ENCODE data around the gene NGEF. TPM values are rescaled to one million over a fixed set of nuclear protein-coding genes. Genes with fewer than 3 reads are reported as not detected.

The NGEF gene
- total RNA-seq, 1 donor from 2014 or later: 1.2 TPM

DNA sequence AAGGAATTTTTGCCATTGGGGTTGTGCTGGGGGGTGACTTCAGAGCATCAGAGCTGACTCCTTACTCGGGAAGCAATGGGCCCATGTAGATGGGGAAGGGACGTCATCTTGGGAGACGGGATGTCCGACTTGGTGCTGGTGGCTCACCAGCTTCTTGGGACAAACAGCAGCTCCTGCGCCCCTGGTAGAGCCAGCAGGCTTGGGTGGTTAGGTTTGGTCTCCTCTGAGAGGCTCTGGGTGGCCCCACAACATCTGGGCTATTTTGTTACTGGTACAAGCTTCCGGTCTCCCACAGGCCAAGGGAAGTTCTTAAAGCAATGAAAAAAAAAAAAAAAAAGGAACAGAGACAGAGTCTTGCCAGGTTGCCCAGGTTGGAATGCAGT is 1.8 kb downstream of the NGEF start:
- H3K27me3 Mint-ChIP-seq: no peaks in the 10 kb centered on the region
- no peaks in the 10 kb centered on the region for H3K36me3 Mint-ChIP-seq (ENCODE audit: insufficient read depth)
- TF ChIP-seq, protein P1, sequence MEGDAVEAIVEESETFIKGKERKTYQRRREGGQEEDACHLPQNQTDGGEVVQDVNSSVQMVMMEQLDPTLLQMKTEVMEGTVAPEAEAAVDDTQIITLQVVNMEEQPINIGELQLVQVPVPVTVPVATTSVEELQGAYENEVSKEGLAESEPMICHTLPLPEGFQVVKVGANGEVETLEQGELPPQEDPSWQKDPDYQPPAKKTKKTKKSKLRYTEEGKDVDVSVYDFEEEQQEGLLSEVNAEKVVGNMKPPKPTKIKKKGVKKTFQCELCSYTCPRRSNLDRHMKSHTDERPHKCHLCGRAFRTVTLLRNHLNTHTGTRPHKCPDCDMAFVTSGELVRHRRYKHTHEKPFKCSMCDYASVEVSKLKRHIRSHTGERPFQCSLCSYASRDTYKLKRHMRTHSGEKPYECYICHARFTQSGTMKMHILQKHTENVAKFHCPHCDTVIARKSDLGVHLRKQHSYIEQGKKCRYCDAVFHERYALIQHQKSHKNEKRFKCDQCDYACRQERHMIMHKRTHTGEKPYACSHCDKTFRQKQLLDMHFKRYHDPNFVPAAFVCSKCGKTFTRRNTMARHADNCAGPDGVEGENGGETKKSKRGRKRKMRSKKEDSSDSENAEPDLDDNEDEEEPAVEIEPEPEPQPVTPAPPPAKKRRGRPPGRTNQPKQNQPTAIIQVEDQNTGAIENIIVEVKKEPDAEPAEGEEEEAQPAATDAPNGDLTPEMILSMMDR (IDR thresholded peaks at IDR 0.05; ENCODE audit: unreplicated experiment): no peak
- no peak overlapping the region for H3K4me3 Mint-ChIP-seq (ENCODE audit: low read depth)
- H3K9me3 Mint-ChIP-seq (ENCODE audit: low read depth): peaks cover 4% of the 10 kb centered on the region
- no peak for DNase-seq (ENCODE audit: low spot score, unreplicated experiment)
- H3K4me1 Mint-ChIP-seq (ENCODE audit: low read depth): peaks cover 2% of the 10 kb centered on the region
- no peak overlapping the region for H3K27ac Mint-ChIP-seq

DNA sequence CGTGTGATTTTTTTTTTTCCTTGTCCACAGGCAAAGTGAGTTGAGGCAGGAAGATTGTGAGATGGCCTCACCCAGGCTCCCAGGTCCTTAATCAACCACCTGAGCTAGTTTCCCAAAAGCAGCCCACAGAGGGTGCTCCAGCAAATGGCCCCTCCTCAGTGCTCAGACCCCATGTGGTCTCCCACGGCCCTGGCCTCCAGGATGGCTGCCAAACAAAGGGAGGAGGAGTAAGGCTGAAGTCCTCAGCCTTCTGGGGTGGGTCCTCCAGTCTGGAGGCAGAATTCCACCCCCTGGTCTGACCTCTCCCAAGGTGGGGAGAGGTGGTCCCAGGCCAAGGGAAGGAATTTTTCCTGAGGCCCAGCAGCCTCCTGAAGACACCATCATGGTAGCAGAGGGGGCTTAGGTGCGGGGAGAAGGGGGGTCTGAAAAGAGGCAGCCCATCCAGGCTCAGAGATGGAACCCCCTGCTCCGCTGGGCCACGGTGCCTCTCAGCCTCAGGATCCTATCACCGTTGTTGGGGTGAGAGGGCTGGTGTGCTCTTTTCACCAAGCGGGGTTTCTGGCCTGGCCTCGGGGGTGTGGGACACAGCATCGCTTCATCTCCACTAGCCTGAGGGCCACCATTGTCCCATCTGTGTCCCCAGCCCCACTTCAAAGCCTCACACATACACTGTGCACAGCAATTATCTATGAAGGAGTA is 2.3 kb downstream of the NGEF start:
- H3K4me1 Mint-ChIP-seq (ENCODE audit: low read depth): peaks cover 2% of the 10 kb centered on the region
- no peak overlapping the region for H3K27ac Mint-ChIP-seq
- no peaks in the 10 kb centered on the region for H3K27me3 Mint-ChIP-seq
- no peaks in the 10 kb centered on the region for H3K36me3 Mint-ChIP-seq (ENCODE audit: insufficient read depth)
- peaks cover 4% of the 10 kb centered on the region for H3K9me3 Mint-ChIP-seq (ENCODE audit: low read depth)
- H3K4me3 Mint-ChIP-seq (ENCODE audit: low read depth): no peak overlapping the region
- DNase-seq (ENCODE audit: low spot score, unreplicated experiment): no peak
- TF ChIP-seq, protein P1 (IDR thresholded peaks at IDR 0.05; ENCODE audit: unreplicated experiment): no peak

DNA sequence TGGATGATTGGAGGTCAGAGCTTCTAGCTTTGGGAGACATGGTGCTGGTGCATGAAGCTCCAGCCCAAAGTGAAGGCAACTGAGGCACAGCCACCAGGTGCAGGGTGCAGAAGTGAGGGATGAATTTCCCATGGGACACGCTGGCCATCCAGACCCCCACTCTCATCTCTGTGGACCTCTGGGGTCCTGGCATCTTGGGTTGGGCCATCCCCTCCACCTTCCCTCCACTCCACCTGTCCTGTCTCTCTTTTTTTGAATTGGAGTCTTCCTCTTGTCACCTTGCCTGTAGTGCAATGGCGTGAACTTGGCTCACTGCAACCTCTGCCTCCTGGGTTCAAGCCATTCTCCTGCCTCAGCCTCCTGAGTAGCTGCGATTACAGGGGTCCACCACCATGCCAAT is 3.4 kb downstream of the NGEF start:
- Mint-ChIP-seq H3K9me3 (ENCODE audit: low read depth) (no peaks in the 10 kb centered on the region), H3K4me3 (ENCODE audit: low read depth) (no peak overlapping the region), H3K27ac (no peak overlapping the region), H3K27me3 (peaks cover 6% of the 10 kb centered on the region), H3K4me1 (ENCODE audit: low read depth) (peaks cover 2% of the 10 kb centered on the region), H3K36me3 (ENCODE audit: insufficient read depth) (no peaks in the 10 kb centered on the region)
- TF ChIP-seq, protein P1 (IDR thresholded peaks at IDR 0.05; ENCODE audit: unreplicated experiment): no peak
- no peak for DNase-seq (ENCODE audit: low spot score, unreplicated experiment)

DNA sequence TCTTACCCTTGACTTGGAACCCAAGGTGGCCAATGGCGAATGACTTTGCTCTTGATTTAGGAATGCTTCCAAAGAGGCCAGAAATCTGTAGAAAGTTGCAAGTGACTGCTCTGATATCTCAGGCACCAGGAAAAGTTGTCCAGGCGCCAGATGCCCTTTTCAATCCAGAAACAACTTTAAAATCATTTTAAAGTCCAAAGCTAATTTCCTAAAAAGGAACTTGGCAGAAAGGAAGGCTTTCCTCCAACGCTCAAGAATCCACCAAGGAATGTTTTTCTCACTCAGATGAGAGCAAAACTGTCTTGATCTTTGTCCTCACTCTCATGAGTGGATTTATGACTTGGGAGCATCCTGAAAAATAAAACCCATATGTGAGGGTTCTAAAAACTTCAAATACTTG is 5.3 kb downstream of the NGEF start:
- Mint-ChIP-seq H3K27ac (no peak overlapping the region), H3K27me3 (peaks cover 16% of the 10 kb centered on the region), H3K9me3 (ENCODE audit: low read depth) (no peaks in the 10 kb centered on the region), H3K36me3 (ENCODE audit: insufficient read depth) (no peaks in the 10 kb centered on the region), H3K4me3 (ENCODE audit: low read depth) (no peak overlapping the region), H3K4me1 (ENCODE audit: low read depth) (peaks cover 2% of the 10 kb centered on the region)
- TF ChIP-seq, protein P1 (IDR thresholded peaks at IDR 0.05; ENCODE audit: unreplicated experiment): no peak
- no peak for DNase-seq (ENCODE audit: low spot score, unreplicated experiment)

GRCh38 chr2:233007270-233007669 is 5.8 kb downstream of the NGEF start:
- Mint-ChIP-seq H3K9me3 (ENCODE audit: low read depth) (no peaks in the 10 kb centered on the region), H3K36me3 (ENCODE audit: insufficient read depth) (no peaks in the 10 kb centered on the region), H3K27me3 (peaks cover 16% of the 10 kb centered on the region), H3K4me3 (ENCODE audit: low read depth) (no peak overlapping the region), H3K27ac (no peak overlapping the region), H3K4me1 (ENCODE audit: low read depth) (no peaks in the 10 kb centered on the region)
- TF ChIP-seq, protein P1 (IDR thresholded peaks at IDR 0.05; ENCODE audit: unreplicated experiment): no peak
- no peak for DNase-seq (ENCODE audit: low spot score, unreplicated experiment)
